HG02642 (cell line): Measurements from ENCODE around the gene SPDYE16.
"Not testable (repeated sequence)": the region's sequence is repeated elsewhere in the genome, so short reads cannot be mapped to it uniquely, and the experiment has no call there.

Experiments used
- ATAC-seq: cut with Tn5 transposase; IDR thresholded peaks from one replicate; pipeline ENCODE4 v1.9.1; 2021; ENCODE audit warnings: mild to moderate bottlenecking; ENCODE audit not compliant: unreplicated experiment, poor library complexity

The SPDYE16 gene

GRCh38 chr7:76551992-76552391 lies 8.9 kb upstream of the SPDYE16 start:
- ATAC-seq: not testable (repeated sequence)

DNA sequence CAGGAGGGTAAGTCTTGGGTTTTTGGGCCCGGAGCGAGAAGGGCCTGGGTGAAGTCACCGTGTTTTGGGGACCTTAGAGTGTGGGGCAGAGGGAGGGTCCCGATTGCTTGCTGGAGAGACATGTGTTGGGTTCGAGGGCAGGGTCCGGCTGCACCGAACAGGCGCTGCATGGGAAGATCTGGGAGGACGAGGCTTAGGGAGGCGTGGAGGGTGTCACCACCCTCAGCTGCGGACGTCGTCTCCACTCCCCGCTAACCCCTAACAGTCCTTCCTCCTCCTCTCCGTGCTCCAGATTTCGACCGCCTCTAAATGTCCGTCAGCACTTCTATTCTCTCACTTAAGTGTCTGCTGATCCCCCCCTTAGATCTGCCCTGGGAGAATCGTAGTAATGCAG lies 6.8 kb upstream of the SPDYE16 start:
- not testable (repeated sequence) for ATAC-seq

DNA sequence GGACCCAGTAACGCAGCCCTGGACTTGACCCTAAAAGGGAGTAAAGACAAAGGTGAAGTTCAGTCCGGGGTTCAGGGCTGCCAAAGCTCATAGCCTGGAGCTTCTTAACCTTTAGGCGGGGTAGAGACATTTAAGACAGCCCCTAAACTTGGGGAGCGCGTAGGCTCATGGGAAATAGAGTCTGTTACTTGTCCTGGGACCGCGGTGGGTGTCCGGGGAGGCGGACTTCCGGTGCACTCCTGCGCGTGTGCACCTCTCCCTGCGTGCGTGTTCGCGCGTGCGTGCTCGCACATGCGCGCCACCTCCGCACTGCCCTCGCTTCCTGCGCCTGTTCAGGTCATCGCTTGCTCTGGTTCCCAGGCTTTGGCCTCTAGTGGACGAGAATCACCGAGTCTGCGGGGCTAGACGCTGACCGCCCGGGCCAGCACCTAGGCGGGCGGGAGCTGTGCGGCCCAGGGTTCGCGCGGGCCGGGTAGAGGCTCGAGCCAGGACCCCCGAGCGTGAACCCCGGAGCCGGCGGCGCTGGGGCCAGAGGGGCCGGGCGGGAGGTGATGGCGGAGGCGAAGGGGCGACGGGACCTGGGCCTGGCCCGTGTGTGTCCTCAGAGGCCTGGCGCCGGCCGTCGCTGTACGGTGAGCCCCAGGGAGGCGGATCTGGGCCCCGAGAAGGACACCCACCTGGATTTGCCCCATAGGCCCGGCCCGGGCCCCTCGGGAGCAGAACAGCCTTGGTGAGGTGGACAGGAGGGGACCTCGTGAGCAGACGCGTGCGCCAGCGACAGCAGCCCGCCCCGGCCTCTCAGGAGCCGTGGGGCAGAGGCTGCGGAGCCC lies 6.1 kb upstream of the SPDYE16 start:
- peak; percentile 100 for ATAC-seq

GRCh38 chr7:76531643-76532042 lies 11.5 kb downstream of the SPDYE16 start:
- ATAC-seq: not testable (repeated sequence)

GRCh38 chr7:76526183-76526582 lies 16.9 kb downstream of the SPDYE16 start:
- ATAC-seq: not testable (repeated sequence)

DNA sequence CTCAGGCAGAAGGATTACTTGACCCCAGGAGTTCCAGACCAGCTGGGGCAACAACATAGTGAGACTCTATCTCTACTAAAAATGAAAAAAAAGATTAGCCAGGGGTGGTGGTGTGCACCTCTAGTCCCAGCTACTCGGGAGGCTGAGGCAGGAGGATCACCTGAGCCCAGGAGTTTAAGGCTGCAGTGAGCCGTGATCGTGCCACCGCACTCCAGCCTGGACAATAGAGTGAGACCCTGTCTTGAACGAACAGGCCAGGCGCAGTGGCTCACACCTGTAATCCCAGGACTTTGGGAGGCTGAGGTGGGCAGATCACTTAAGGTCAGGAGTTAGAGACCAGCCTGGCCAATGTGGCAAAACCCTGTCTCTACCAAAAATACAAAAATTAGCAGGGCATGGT lies 26.2 kb downstream of the SPDYE16 start:
- not testable (repeated sequence) for ATAC-seq

DNA sequence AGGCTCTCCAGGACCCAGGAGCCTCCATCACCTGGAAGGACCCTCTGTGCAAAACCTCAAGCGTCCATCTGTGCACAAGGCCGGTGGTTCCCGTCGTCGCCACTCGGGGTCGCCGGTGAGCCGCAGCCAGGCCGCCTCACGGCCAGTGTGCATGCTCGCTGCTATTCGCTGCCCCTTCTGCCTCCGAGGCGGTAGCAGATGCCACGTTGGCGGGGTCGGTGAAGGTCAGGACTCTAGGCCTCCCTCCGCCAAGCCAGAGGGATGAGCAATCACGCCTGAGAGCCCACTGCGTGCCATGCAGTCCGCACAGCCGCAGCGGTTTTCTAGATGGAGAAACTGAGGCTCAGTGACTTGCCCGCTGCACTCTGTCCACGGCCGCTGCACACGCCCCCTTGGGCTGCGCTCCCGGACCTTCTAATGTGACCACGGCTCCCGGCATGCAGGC lies 27.1 kb downstream of the SPDYE16 start:
- ATAC-seq: no peak

- no peak for ATAC-seq
Observed at GRCh38 chr7:76514926-76515771, 27.9 kb downstream of the SPDYE16 start.

DNA sequence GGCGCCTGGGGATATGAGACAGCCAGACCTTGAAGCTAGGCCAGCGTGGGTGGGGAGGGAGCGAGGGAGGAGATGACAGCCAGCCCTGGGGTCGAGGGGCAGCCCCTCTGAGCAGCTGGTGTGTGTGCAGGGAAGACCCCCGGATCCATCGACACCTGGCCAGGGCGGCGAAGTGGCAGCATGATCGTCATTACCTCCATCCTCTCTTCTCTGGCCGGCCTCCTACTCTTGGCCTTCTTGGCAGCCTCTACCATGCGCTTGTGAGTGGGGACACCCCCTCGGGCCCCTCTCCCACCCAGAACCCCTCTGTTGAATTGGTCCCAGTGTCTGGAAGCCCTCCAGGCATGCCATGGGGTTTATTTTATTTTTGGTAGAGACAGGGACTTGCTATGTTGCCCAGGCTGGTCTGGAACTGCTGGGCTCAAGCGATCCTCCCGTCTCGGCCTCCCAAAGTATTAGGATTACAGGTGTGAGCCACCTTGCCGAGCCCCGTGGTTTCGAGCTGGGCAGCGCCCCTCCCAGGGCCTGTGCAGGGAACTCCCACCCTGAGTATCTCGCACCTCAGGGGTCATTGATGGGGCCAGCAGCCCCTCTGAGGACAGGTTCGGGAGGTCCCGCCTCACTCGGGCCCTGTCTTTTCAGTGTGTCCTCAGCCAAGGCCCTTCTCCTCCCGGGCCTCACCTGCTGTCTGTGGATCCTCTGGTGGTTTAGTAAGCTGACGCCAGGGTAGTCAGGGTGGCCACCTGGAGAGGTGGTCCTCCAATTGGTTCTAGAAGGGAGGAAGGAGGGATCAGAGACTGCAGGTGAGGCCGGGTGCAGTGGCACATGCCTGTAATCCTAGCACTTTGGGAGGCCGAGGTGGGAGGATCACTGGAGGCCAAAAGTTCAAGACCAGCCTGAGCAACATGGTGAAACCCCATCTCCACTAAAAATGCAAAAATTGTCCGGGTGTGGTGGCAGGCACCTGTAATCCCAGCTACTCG lies 29.0 kb downstream of the SPDYE16 start:
- ATAC-seq: no peak

GRCh38 chr7:76512941-76513816 lies 29.9 kb downstream of the SPDYE16 start:
- ATAC-seq: no peak

- not testable (repeated sequence) for ATAC-seq
Observed at GRCh38 chr7:76511911-76512885, 30.9 kb downstream of the SPDYE16 start.

GRCh38 chr7:76511200-76511910 lies 31.7 kb downstream of the SPDYE16 start:
- not testable (repeated sequence) for ATAC-seq

GRCh38 chr7:76509931-76510877 lies 32.9 kb downstream of the SPDYE16 start, which contains the start of gene UPK3B:
Gene UPK3B (plus strand): TSS chr7:76510552. CDS start chr7:76510653, 101 bp downstream.
- ATAC-seq: no peak

DNA sequence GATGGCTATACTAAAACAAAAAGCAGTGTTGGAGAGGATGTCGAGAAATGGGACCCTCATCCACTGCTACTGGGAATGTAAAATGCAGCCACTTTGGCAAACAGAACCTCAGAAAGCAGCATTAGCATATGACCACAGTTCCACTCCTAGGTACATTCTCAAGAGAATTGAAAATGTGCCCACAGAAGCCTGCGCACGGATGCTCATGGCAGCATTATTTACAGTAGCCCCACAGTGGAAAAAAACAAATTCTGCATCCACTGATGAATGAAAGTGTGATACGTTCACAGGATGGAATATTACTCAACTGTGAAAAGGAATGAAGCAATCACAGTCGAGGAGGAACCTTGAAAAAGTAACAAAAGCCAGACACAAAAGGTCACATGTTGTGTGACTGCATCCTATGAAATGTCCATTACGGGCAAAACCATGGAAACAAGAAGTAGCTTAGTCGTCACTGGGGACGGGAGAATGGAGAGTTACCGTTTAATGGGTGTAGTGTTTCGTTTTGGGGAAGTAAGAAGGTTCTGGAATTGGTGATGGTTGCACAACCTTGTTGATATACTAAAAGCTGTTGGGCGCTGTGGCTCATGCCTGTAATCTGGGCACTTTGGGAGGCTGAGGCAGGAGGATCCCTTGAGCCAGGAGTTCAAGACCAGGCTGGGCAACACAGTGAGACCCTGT lies 35.2 kb downstream of the SPDYE16 start:
- ATAC-seq: no peak

DNA sequence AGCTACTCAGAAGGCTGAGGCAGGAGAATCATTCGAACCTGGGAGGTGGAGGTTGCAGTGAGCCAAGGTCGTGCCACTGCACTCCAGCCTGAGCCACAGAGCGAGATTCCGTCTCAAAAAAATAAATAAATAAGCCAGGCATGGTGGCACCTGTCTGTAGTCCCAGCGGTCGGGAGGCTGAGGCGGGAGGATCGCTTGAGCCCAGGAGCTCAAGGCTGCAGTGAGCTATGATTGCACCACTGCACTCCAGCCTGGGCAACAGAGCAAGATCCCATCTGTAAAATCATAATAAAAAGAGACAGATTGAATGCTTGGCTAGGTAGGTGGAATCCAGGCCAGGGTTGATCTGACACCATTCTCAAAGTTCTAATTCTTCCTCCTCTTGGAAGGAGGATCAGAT lies 36.5 kb downstream of the SPDYE16 start:
- ATAC-seq: not testable (repeated sequence)

DNA sequence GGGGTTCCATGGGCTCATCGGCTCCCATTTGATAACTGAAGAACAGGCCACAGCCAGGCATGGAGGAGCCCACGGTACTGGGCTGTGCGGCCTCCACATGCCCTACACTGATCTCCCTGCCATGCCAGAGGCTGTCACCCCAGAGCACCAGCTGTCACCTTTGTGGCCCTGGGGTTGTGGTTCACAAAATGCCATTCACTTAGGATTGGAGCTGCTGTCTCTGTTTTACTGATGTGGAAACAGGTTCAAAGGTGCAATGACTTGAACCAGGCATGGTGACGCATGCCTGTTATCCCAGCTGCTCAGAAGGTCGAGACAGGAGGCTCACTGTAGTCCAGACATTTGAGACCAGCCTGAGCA lies 37.0 kb downstream of the SPDYE16 start:
- no peak for ATAC-seq
